PC-3 (cell line): Measurements from ENCODE around the gene CERT1.

Experiments
- CTCF ChIP-seq: fragments of 300-600 bp; sonication (generic); conservative IDR thresholded peaks from 2 replicates; pipeline ENCODE4 v1.5.1; 2017; ENCODE audit warnings: antibody characterized with exemption, low read depth, mild to moderate bottlenecking, low read length
- EZH2phosphoT487 ChIP-seq: fragments of 300-600 bp; sonication (generic); IDR thresholded peaks from 2 replicates; pipeline ENCODE4 v1.6.1; 2018; ENCODE audit warnings: mild to moderate bottlenecking, antibody characterized with exemption, low read length, borderline replicate concordance

- no peak for TF ChIP-seq CTCF
- no peak for TF ChIP-seq EZH2phosphoT487
Measured at GRCh38 chr5:75460532-75460931, 50.9 kb downstream of the CERT1 start.
